ENCODE measurements around the gene TMED8.
"Not testable (repeated sequence)": the region's sequence is repeated elsewhere in the genome, so short reads cannot be mapped to it uniquely, and the experiment has no call there.

TMED8 gene

GRCh38 chr14:77320238-77320935 lies 56.5 kb downstream of the TMED8 start, which contains the start of gene POMT2:
TSS of gene POMT2 (minus strand) at chr14:77320883. CDS start at chr14:77320681, 202 bp downstream.
- ChIA-PET POLR2A (no interaction called here), CTCF (interaction anchor here (14.2 kb wide), 1 partner anchor 19 kb away, joined by 251 read pairs; no protein-coding TSS in a partner anchor)
- Histone ChIP-seq H3K9me3 (ENCODE audit: control extremely low read depth in 1 of 5, control insufficient read depth in 4 of 5, insufficient read depth in 2 of 5, low read depth in 1 of 5, low read length in 4 of 5) (no peaks in the 10 kb centered on the region), H3K36me3 (ENCODE audit: control insufficient read depth in 4 of 4, insufficient read depth in 4 of 4, low read length in 3 of 4) (peaks cover 0 to 4% (median 2%) of the 10 kb centered on the region in 4 experiments), H3K27ac (ENCODE audit: insufficient read depth in 1 of 2, low read depth in 1 of 2, low read length in 2 of 2, poor library complexity in 1 of 2, severe bottlenecking in 2 of 2) (peak within 1 kb of the TSS; percentile 89 to 93), H3K27me3 (replicated peaks in 2 of 5; ENCODE audit: control insufficient read depth in 4 of 5, insufficient read depth in 5 of 5, low read length in 4 of 5) (no peaks in the 10 kb centered on the region), H3K4me3 (ENCODE audit: control insufficient read depth in 1 of 7, extremely low read depth in 1 of 7, insufficient read depth in 4 of 7, low read depth in 2 of 7, low read length in 6 of 7) (peak within 1 kb of the TSS; percentile 76 to 95 (median 87)), H3K4me1 (ENCODE audit: control extremely low read depth in 1 of 4, control insufficient read depth in 4 of 4, insufficient read depth in 4 of 4, low read length in 3 of 4) (peaks cover 8 to 22% (median 14%) of the 10 kb centered on the region in 4 experiments)
- peak; percentile 90 to 96 (median 96) for DNase-seq
- under 1% methylated on average over 65 of the region's 69 CpGs for WGBS (ENCODE audit: insufficient coverage)

GRCh38 chr14:77319422-77319821 lies 57.5 kb downstream of the TMED8 start:
- Histone ChIP-seq H3K9me3 (ENCODE audit: control extremely low read depth in 1 of 5, control insufficient read depth in 4 of 5, insufficient read depth in 2 of 5, low read depth in 1 of 5, low read length in 4 of 5) (no peaks in the 10 kb centered on the region), H3K27me3 (replicated peaks in 2 of 5; ENCODE audit: control insufficient read depth in 4 of 5, insufficient read depth in 5 of 5, low read length in 4 of 5) (no peaks in the 10 kb centered on the region), H3K4me1 (ENCODE audit: control extremely low read depth in 1 of 4, control insufficient read depth in 4 of 4, insufficient read depth in 4 of 4, low read length in 3 of 4) (peaks cover 8 to 22% (median 14%) of the 10 kb centered on the region in 4 experiments), H3K4me3 (ENCODE audit: control insufficient read depth in 1 of 7, extremely low read depth in 1 of 7, insufficient read depth in 4 of 7, low read depth in 2 of 7, low read length in 6 of 7) (peak overlapping the region in 1 of 7 experiments; percentile 76), H3K36me3 (ENCODE audit: control insufficient read depth in 4 of 4, insufficient read depth in 4 of 4, low read length in 3 of 4) (peaks cover 0 to 3% (median 0%) of the 10 kb centered on the region in 4 experiments), H3K27ac (ENCODE audit: insufficient read depth in 1 of 2, low read depth in 1 of 2, low read length in 2 of 2, poor library complexity in 1 of 2, severe bottlenecking in 2 of 2) (no peak overlapping the region)
- POLR2A ChIA-PET: no interaction called here
- no peak for DNase-seq
- CTCF ChIA-PET: interaction anchor here (14.2 kb wide), 1 partner anchor 18 kb away, joined by 251 read pairs; no protein-coding TSS in a partner anchor
- 89% methylated on average over 5 of the region's 5 CpGs for WGBS (ENCODE audit: insufficient coverage)

GRCh38 chr14:77318756-77319155 lies 58.1 kb downstream of the TMED8 start:
- H3K4me3 ChIP-seq (ENCODE audit: control insufficient read depth in 1 of 7, extremely low read depth in 1 of 7, insufficient read depth in 4 of 7, low read depth in 2 of 7, low read length in 6 of 7); H3K27me3 ChIP-seq (replicated peaks in 2 of 5; ENCODE audit: control insufficient read depth in 4 of 5, insufficient read depth in 5 of 5, low read length in 4 of 5); H3K36me3 ChIP-seq (ENCODE audit: control insufficient read depth in 4 of 4, insufficient read depth in 4 of 4, low read length in 3 of 4); H3K27ac ChIP-seq (ENCODE audit: insufficient read depth in 1 of 2, low read depth in 1 of 2, low read length in 2 of 2, poor library complexity in 1 of 2, severe bottlenecking in 2 of 2); POLR2A ChIA-PET; DNase-seq; H3K9me3 ChIP-seq (ENCODE audit: control extremely low read depth in 1 of 5, control insufficient read depth in 4 of 5, insufficient read depth in 2 of 5, low read depth in 1 of 5, low read length in 4 of 5): not testable (repeated sequence)
- peaks cover 8 to 22% (median 14%) of the 10 kb centered on the region in 4 experiments for H3K4me1 ChIP-seq (ENCODE audit: control extremely low read depth in 1 of 4, control insufficient read depth in 4 of 4, insufficient read depth in 4 of 4, low read length in 3 of 4)
- CTCF ChIA-PET: interaction anchor here (14.2 kb wide), 1 partner anchor 17 kb away, joined by 251 read pairs; no protein-coding TSS in a partner anchor
- WGBS (ENCODE audit: insufficient coverage): over 99% methylated on average over 10 of the region's 11 CpGs

- no peak overlapping the region for H3K4me3 ChIP-seq (ENCODE audit: control insufficient read depth in 1 of 7, extremely low read depth in 1 of 7, insufficient read depth in 4 of 7, low read depth in 2 of 7, low read length in 6 of 7)
- DNase-seq: no peak
- CTCF ChIA-PET: interaction anchor here (14.2 kb wide), 1 partner anchor 17 kb away, joined by 251 read pairs; no protein-coding TSS in a partner anchor
- H3K27ac ChIP-seq (ENCODE audit: insufficient read depth in 1 of 2, low read depth in 1 of 2, low read length in 2 of 2, poor library complexity in 1 of 2, severe bottlenecking in 2 of 2): no peak overlapping the region
- no peaks in the 10 kb centered on the region for H3K36me3 ChIP-seq (ENCODE audit: control insufficient read depth in 4 of 4, insufficient read depth in 4 of 4, low read length in 3 of 4)
- H3K27me3 ChIP-seq (replicated peaks in 2 of 5; ENCODE audit: control insufficient read depth in 4 of 5, insufficient read depth in 5 of 5, low read length in 4 of 5): no peaks in the 10 kb centered on the region
- WGBS (ENCODE audit: insufficient coverage): 100% methylated on average over 2 of the region's 5 CpGs
- H3K9me3 ChIP-seq (ENCODE audit: control extremely low read depth in 1 of 5, control insufficient read depth in 4 of 5, insufficient read depth in 2 of 5, low read depth in 1 of 5, low read length in 4 of 5): no peaks in the 10 kb centered on the region
- H3K4me1 ChIP-seq (ENCODE audit: control extremely low read depth in 1 of 4, control insufficient read depth in 4 of 4, insufficient read depth in 4 of 4, low read length in 3 of 4): peaks cover 8 to 22% (median 14%) of the 10 kb centered on the region in 4 experiments
- POLR2A ChIA-PET: no interaction called here
Observed at GRCh38 chr14:77318006-77318553, 58.8 kb downstream of the TMED8 start.

- 94% methylated on average over 5 of the region's 5 CpGs for WGBS (ENCODE audit: insufficient coverage)
- ChIA-PET CTCF (interaction anchor here (0.9 to 14.2 kb wide), 16 partner anchors 12 to 442 kb away, joined by 3 to 251 read pairs (median 4); partner anchors contain the start of gene AHSA1), POLR2A (no interaction called here)
- Histone ChIP-seq H3K4me3 (ENCODE audit: control insufficient read depth in 1 of 7, extremely low read depth in 1 of 7, insufficient read depth in 4 of 7, low read depth in 2 of 7, low read length in 6 of 7) (no peak overlapping the region), H3K27me3 (replicated peaks in 2 of 5; ENCODE audit: control insufficient read depth in 4 of 5, insufficient read depth in 5 of 5, low read length in 4 of 5) (no peaks in the 10 kb centered on the region), H3K4me1 (ENCODE audit: control extremely low read depth in 1 of 4, control insufficient read depth in 4 of 4, insufficient read depth in 4 of 4, low read length in 3 of 4) (peaks cover 3 to 13% (median 8%) of the 10 kb centered on the region in 4 experiments), H3K27ac (ENCODE audit: insufficient read depth in 1 of 2, low read depth in 1 of 2, low read length in 2 of 2, poor library complexity in 1 of 2, severe bottlenecking in 2 of 2) (no peak overlapping the region), H3K9me3 (ENCODE audit: control extremely low read depth in 1 of 5, control insufficient read depth in 4 of 5, insufficient read depth in 2 of 5, low read depth in 1 of 5, low read length in 4 of 5) (no peaks in the 10 kb centered on the region), H3K36me3 (ENCODE audit: control insufficient read depth in 4 of 4, insufficient read depth in 4 of 4, low read length in 3 of 4) (no peaks in the 10 kb centered on the region)
- peak in 1 of 3 donors; percentile 12 for DNase-seq
Observed at GRCh38 chr14:77316872-77317301, 60.0 kb downstream of the TMED8 start.

GRCh38 chr14:77316195-77316505 lies 60.7 kb downstream of the TMED8 start:
- peaks cover 0 to 2% (median 0%) of the 10 kb centered on the region in 4 experiments for H3K36me3 ChIP-seq (ENCODE audit: control insufficient read depth in 4 of 4, insufficient read depth in 4 of 4, low read length in 3 of 4)
- CTCF ChIA-PET: interaction anchor here (0.7 to 14.2 kb wide), 27 partner anchors 8 to 443 kb away, joined by 3 to 251 read pairs (median 4); partner anchors contain the start of gene AHSA1
- H3K4me1 ChIP-seq (ENCODE audit: control extremely low read depth in 1 of 4, control insufficient read depth in 4 of 4, insufficient read depth in 4 of 4, low read length in 3 of 4): peaks cover 3 to 11% (median 7%) of the 10 kb centered on the region in 4 experiments
- WGBS (ENCODE audit: insufficient coverage): no CpG with 5 or more reads among the region's 1 CpG
- H3K27me3 ChIP-seq (replicated peaks in 2 of 5; ENCODE audit: control insufficient read depth in 4 of 5, insufficient read depth in 5 of 5, low read length in 4 of 5): no peaks in the 10 kb centered on the region
- DNase-seq: no peak
- POLR2A ChIA-PET: no interaction called here
- no peaks in the 10 kb centered on the region for H3K9me3 ChIP-seq (ENCODE audit: control extremely low read depth in 1 of 5, control insufficient read depth in 4 of 5, insufficient read depth in 2 of 5, low read depth in 1 of 5, low read length in 4 of 5)
- no peak overlapping the region for H3K4me3 ChIP-seq (ENCODE audit: control insufficient read depth in 1 of 7, extremely low read depth in 1 of 7, insufficient read depth in 4 of 7, low read depth in 2 of 7, low read length in 6 of 7)
- H3K27ac ChIP-seq (ENCODE audit: insufficient read depth in 1 of 2, low read depth in 1 of 2, low read length in 2 of 2, poor library complexity in 1 of 2, severe bottlenecking in 2 of 2): no peak overlapping the region
